SIG-M5 (cell line): Measurements from ENCODE around the gene ALPL.
"Not testable (repeated sequence)": the region's sequence is repeated elsewhere in the genome, so short reads cannot be mapped to it uniquely, and the experiment has no call there.

ENCODE experiments used
- DNase-seq: peaks from one replicate; lab custom pipeline; 2025; lab: John Stamatoyannopoulos, UW

ALPL gene

GRCh38 chr1:21559788-21560567, 50.8 kb downstream of the ALPL start:
- no peak for DNase-seq

GRCh38 chr1:21560916-21561638, 51.9 kb downstream of the ALPL start:
- no peak for DNase-seq

- DNase-seq, result no peak
Measured at GRCh38 chr1:21562896-21563295, 53.7 kb downstream of the ALPL start.

- DNase-seq, result no peak
Measured at GRCh38 chr1:21563971-21564370, 54.7 kb downstream of the ALPL start.

GRCh38 chr1:21564521-21565095, 55.4 kb downstream of the ALPL start:
- no peak for DNase-seq

- no peak for DNase-seq
Measured at GRCh38 chr1:21565285-21565684, 56.1 kb downstream of the ALPL start.

- not testable (repeated sequence) for DNase-seq
Measured at GRCh38 chr1:21566361-21566760, 57.1 kb downstream of the ALPL start.

- DNase-seq, result no peak
Measured at GRCh38 chr1:21567241-21568005, 58.2 kb downstream of the ALPL start.

- DNase-seq, result no peak
Measured at GRCh38 chr1:21568006-21568746, 59.0 kb downstream of the ALPL start.

- no peak for DNase-seq
Measured at GRCh38 chr1:21568809-21569385, 59.7 kb downstream of the ALPL start.

GRCh38 chr1:21569820-21570527, 60.8 kb downstream of the ALPL start:
- no peak for DNase-seq

- DNase-seq, result no peak
Measured at GRCh38 chr1:21570528-21570875, 61.3 kb downstream of the ALPL start.

GRCh38 chr1:21570885-21571284, 61.7 kb downstream of the ALPL start:
- no peak for DNase-seq

GRCh38 chr1:21572221-21572620, 63.0 kb downstream of the ALPL start:
- no peak for DNase-seq

- no peak for DNase-seq
Measured at GRCh38 chr1:21572735-21573277, 63.6 kb downstream of the ALPL start.

- DNase-seq, result no peak
Measured at GRCh38 chr1:21573475-21573874, 64.3 kb downstream of the ALPL start.

- DNase-seq, result no peak
Measured at GRCh38 chr1:21573971-21574465, 64.8 kb downstream of the ALPL start.

- DNase-seq, result no peak
Measured at GRCh38 chr1:21574466-21575151, 65.4 kb downstream of the ALPL start.

- DNase-seq, result no peak
Measured at GRCh38 chr1:21575351-21575942, 66.2 kb downstream of the ALPL start.
